Measurements from ENCODE around the gene GLUD1. TPM values are rescaled to one million over a fixed set of nuclear protein-coding genes. Genes with fewer than 3 reads are reported as not detected.

GLUD1 gene
- total RNA-seq, result 180 and 203 TPM in 2 replicates

DNA sequence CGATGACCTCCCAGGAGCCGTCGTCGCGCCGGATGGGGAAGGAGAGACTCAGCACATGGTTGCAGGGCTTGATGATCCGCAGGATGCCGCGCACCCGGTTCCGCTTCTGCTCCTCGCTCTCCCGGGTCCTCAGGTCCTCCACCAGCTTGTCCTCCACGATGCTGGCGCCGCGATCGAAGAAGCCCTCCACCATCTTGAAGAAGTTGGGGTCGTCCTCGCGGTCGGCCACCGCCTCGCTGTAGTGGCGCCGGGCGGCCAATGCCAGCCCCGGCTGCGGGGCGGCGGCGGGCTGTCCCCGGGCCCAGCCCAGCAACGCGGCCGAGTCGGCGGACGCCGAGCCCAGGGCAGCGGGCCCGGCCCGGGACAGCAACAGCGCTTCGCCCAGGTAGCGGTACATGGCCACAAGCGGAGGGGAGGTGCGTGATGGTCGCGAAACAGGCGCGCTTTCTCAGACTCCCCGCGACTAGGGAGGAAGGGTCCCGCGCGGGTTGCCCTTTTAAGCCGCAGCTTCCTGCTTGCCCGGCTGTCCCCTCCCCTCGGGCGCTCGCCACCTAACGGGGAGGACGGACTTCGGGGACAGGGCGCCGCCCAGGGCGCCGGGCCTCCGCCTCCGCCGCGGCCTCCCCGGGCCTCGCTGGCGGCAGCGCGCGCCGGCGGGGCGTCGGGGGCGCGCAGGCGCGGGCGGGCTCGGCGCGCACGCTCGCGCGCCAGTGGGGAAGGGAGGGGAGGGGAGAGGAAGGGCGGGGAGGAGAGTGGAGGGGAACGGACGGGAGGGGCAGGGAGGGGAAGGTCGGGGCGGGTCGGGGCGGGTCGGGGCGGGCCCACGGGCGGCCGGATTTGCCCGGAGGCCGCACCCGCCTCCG, at the start of gene GLUD1, which contains the start of gene SHLD2:
Gene GLUD1, minus strand, starts transcription at position 471 of the 863 bp plus-strand sequence. Its CDS starts 74 bp downstream, at position 397.
Gene SHLD2, plus strand, starts transcription at position 834 of the 863 bp plus-strand sequence. CDS start 56,149 bp downstream, outside the sequence.

DNA sequence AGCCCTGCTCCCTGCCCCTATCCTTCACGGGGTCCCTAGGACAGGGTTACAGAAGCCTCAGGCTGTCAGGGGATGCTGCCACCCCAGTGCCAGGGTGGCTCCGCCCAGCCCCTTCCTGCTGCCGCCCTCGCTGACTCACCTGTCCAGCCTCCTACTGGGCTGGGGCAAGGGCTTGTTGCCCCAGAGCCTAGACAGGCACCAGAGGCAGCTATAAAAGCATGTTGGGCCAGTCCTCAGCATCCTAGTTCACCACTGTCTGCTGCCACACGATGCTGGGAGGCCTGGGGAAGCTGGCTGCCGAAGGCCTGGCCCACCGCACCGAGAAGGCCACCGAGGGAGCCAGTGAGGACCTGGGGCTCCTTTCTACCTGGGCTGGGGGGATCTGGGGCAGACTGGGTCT, 74.6 kb downstream of the GLUD1 start, which contains the start of gene FAM25A:
Gene FAM25A, plus strand, starts transcription at position 239 of the 400 bp plus-strand sequence. Its CDS starts 31 bp downstream, at position 270.

Small RNA genes within 50 kb of the gene (small RNA-seq; reads per million reads assigned to genes)
- gene AL136982.5, result not detected
- gene FAM25A, result not detected
- gene RNU6-529P, result not detected

Other genes with a start within 250 kb of the GLUD1 start
- 5.2 and 6.1 TPM in 2 replicates for gene MMRN2, start 137.2 kb downstream of the GLUD1 start, total RNA-seq
- 17.6 and 20.6 TPM in 2 replicates for gene SNCG, start 136.2 kb downstream of the GLUD1 start, total RNA-seq
- 50.6 and 78.0 TPM in 2 replicates for gene ADIRF, start 126.4 kb downstream of the GLUD1 start, total RNA-seq
- gene FAM25A, start 74.5 kb downstream of the GLUD1 start, total RNA-seq, result not detected in 2 replicates
- gene SHLD2, start 363 bp upstream of the GLUD1 start, total RNA-seq, result 36.3 and 39.5 TPM in 2 replicates
- 0.22 and 0.39 TPM in 2 replicates for gene NUTM2A, start 130.6 kb upstream of the GLUD1 start, total RNA-seq